Metanephros (tissue), 1 donor: Measurements from ENCODE around the gene NUDT10. TPM values are rescaled to one million over a fixed set of nuclear protein-coding genes. Genes with fewer than 3 reads are reported as not detected.

ENCODE experiments used
- total RNA-seq: library from RNA; depleted of rRNA; stranded (reverse); fragments of >200 nt; gene quantifications from one replicate; pipeline ENCODE4 v1.2.3, GENCODE V29; 2014

Gene NUDT10
- 7.3 TPM for total RNA-seq

GRCh38 chrX:51332188-51332942 lies at the start of gene NUDT10:
Gene NUDT10, plus strand, starts transcription at chrX:51332822. Its CDS starts 144 bp downstream, at chrX:51332966.

Other genes starting within 250 kb of the NUDT10 start
- 7.1 TPM for gene NUDT11, start 163.8 kb downstream of the NUDT10 start, total RNA-seq